B cell (primary cell): ENCODE measurements around the gene ANKRD24. TPM values are rescaled to one million over a fixed set of nuclear protein-coding genes. Genes with fewer than 3 reads are reported as not detected.
"Not testable (repeated sequence)": the region's sequence is repeated elsewhere in the genome, so short reads cannot be mapped to it uniquely, and the experiment has no call there.

Source experiments
- ATAC-seq: fragments of 200-7000 bp; cut with Tn5 transposase; one replicate; pipeline ENCODE4 v1.10.0; 2021; ENCODE audit warnings: low read depth, mild to moderate bottlenecking, moderate number of reproducible peaks, moderate library complexity
- CTCF ChIA-PET: fragments of 350-600 bp; sonication (Branson Sonifier 250); formaldehyde crosslinking; loops from one replicate; lab custom pipeline; 2021; ENCODE audit warnings: antibody characterized with exemption, inconsistent platforms; lab: Charles Lee
- POLR2A ChIA-PET: fragments of 350-600 bp; sonication (Branson Sonifier 250); formaldehyde crosslinking; loops from one replicate; lab custom pipeline; 2021; ENCODE audit warnings: antibody characterized with exemption; lab: Charles Lee
- DNase-seq: peaks from one replicate; pipeline ENCODE4 v3.0.0; 2013
- H2AFZ ChIP-seq: 2 replicates; pipeline ENCODE4 v1.6.1; 2012; ENCODE audit warnings: mild to moderate bottlenecking, low read depth, low read length; ENCODE audit not compliant: insufficient read depth, poor library complexity, severe bottlenecking
- H3K27ac ChIP-seq, 2 donors: 1 replicate in 1 of 2; 2 replicates in 1 of 2; pipeline ENCODE4 v1.5.1; 2012 to 2013; ENCODE audit warnings: low read length in 2 of 2, mild to moderate bottlenecking in 2 of 2, moderate library complexity in 1 of 2
- H3K27me3 ChIP-seq, 4 experiments: fragments of 200-600 bp in 1 of 4; sonication (generic) in 1 of 4; replicated peaks in 1 of 4; 1 replicate in 2 of 4; 2 replicates in 2 of 4; pipeline versions ENCODE4 v1.6.1 to v1.7.0; 2013 to 2016; ENCODE audit warnings: low read length in 3 of 4, mild to moderate bottlenecking in 2 of 4, mixed read lengths in 1 of 4, moderate library complexity in 1 of 4; ENCODE audit not compliant: insufficient read depth in 4 of 4, control insufficient read depth in 3 of 4; ENCODE audit errors: control extremely low read depth in 1 of 4
- H3K36me3 ChIP-seq, 2 experiments: replicated peaks in 1 of 2; 1 replicate in 1 of 2; 2 replicates in 1 of 2; pipeline versions ENCODE4 v1.6.1 to v1.7.1; 2013; ENCODE audit warnings: low read length in 1 of 2; ENCODE audit not compliant: insufficient read depth in 2 of 2, control insufficient read depth in 1 of 2; ENCODE audit errors: control extremely low read depth in 1 of 2, extremely low read depth in 1 of 2
- H3K4me1 ChIP-seq, 2 donors: fragments of 200-600 bp in 1 of 2; sonication (generic) in 1 of 2; 1 replicate in 1 of 2; 2 replicates in 1 of 2; pipeline versions ENCODE4 v1.5.1 to v1.6.1; 2013 to 2017; ENCODE audit warnings: low read length in 2 of 2; ENCODE audit not compliant: control insufficient read depth in 2 of 2, insufficient read depth in 2 of 2
- H3K4me2 ChIP-seq: replicated peaks from 2 replicates; pipeline ENCODE3; 2012; ENCODE audit warnings: mild to moderate bottlenecking, low read depth, low read length; ENCODE audit not compliant: poor library complexity, severe bottlenecking
- H3K4me3 ChIP-seq, 5 experiments: fragments of 200-600 bp in 1 of 5; sonication (generic) in 1 of 5; 1 replicate in 3 of 5; 2 replicates in 2 of 5; pipeline versions ENCODE4 v1.5.1 to v1.7.0; 2011 to 2016; ENCODE audit warnings: low read length in 4 of 5, mild to moderate bottlenecking in 4 of 5, low read depth in 2 of 5, control low read depth in 1 of 5, moderate library complexity in 1 of 5; ENCODE audit not compliant: insufficient read depth in 1 of 5; ENCODE audit errors: control extremely low read depth in 1 of 5, extremely low read depth in 1 of 5
- H3K79me2 ChIP-seq: fragments of 200-600 bp; sonication (generic); one replicate; pipeline ENCODE4 v1.6.0; 2016; ENCODE audit warnings: low read length; ENCODE audit not compliant: control insufficient read depth, insufficient read depth
- H3K9ac ChIP-seq: fragments of 200-600 bp; sonication (generic); 2 replicates; pipeline ENCODE4 v1.6.1; 2017; ENCODE audit warnings: mild to moderate bottlenecking, low read length, moderate library complexity
- H3K9me3 ChIP-seq, 3 donors: one replicate each; pipeline versions ENCODE4 v1.6.1 to v1.7.1; 2013; ENCODE audit warnings: low read length in 2 of 3; ENCODE audit not compliant: control insufficient read depth in 2 of 3, insufficient read depth in 1 of 3; ENCODE audit errors: control extremely low read depth in 1 of 3
- H4K20me1 ChIP-seq: 2 replicates; pipeline ENCODE4 v1.6.0; 2012; ENCODE audit warnings: mild to moderate bottlenecking, low read length; ENCODE audit not compliant: insufficient read depth, control insufficient read depth, poor library complexity, severe bottlenecking
- H3K27ac Mint-ChIP-seq: one replicate; pipeline ENCODE4 v1.8.0; 2021; ENCODE audit warnings: mixed read lengths
- H3K27me3 Mint-ChIP-seq: one replicate; pipeline ENCODE4 v1.8.0; 2021; ENCODE audit warnings: mixed read lengths
- H3K4me1 Mint-ChIP-seq: one replicate; pipeline ENCODE4 v1.8.0; 2021; ENCODE audit warnings: mixed read lengths
- H3K4me3 Mint-ChIP-seq: one replicate; pipeline ENCODE4 v1.8.0; 2021; ENCODE audit warnings: mixed read lengths
- H3K9me3 Mint-ChIP-seq: one replicate; pipeline ENCODE4 v1.8.0; 2022; ENCODE audit warnings: mixed read lengths; ENCODE audit not compliant: insufficient read depth
- EZH2 ChIP-seq: IDR thresholded peaks from 2 replicates; pipeline ENCODE4 v1.6.1; 2012; ENCODE audit warnings: borderline replicate concordance, low read depth, mild to moderate bottlenecking, moderate library complexity, low read length; ENCODE audit not compliant: insufficient read depth, poor library complexity, severe bottlenecking
- WGBS: methylation state at CpG from one replicate; pipeline ENCODE4 v1.1.5; 2013; ENCODE audit warnings: missing lambda C conversion rate; ENCODE audit not compliant: insufficient coverage; 5-methylcytosine and 5-hydroxymethylcytosine counted together
- intact Hi-C: fragments of 100-400 bp; cut with micrococcal nuclease; formaldehyde crosslinking; loops from one replicate; pipeline ENCODE4 v1.10.0; 2022
- polyA plus RNA-seq: library from polyadenylated mRNA; depleted of rRNA; stranded (reverse); fragments of >200 nt; gene quantifications from 2 replicates; pipeline ENCODE4 v1.2.3, GENCODE V29; 2012
- total RNA-seq, 2 donors: library from RNA; stranded (reverse); fragments of 120-200 nt in 1 of 2; gene quantifications; 1 replicate in 1 of 2; 2 replicates in 1 of 2; pipeline versions ENCODE4 v1.2.3 to v1.2.4, GENCODE V29; 2013 to 2022
- TF ChIP-seq, protein P1 (sequence below): fragments of 200-600 bp; IDR thresholded peaks from one replicate; pipeline ENCODE4 v1.8.0; 2022; ENCODE audit warnings: antibody characterized with exemption, mild to moderate bottlenecking

The ANKRD24 gene
- total and polyA plus RNA-seq, 2 donors (not counting 1 experiment from before 2014, with no cell fraction given): 0.37 to 1.5 TPM

GRCh38 chr19:4234142-4234861, 51.8 kb downstream of the ANKRD24 start:
- Histone ChIP-seq H2AFZ (no peak overlapping the region), H3K36me3 (no peaks in the 10 kb centered on the region), H4K20me1 (no peaks in the 10 kb centered on the region), H3K9ac (no peak overlapping the region), H3K4me1 (peaks cover 10 to 16% of the 10 kb centered on the region in 2 donors), H3K9me3 (no peaks in the 10 kb centered on the region), H3K4me2 (no peak overlapping the region), H3K27me3 (no peaks in the 10 kb centered on the region), H3K79me2 (no peaks in the 10 kb centered on the region), H3K27ac (no peak overlapping the region), H3K4me3 (no peak overlapping the region)
- Mint-ChIP-seq H3K9me3 (no peaks in the 10 kb centered on the region), H3K27me3 (no peaks in the 10 kb centered on the region), H3K4me1 (peaks cover 5% of the 10 kb centered on the region), H3K4me3 (no peak overlapping the region), H3K27ac (no peak overlapping the region)
- TF ChIP-seq EZH2: no peak
- TF ChIP-seq, protein P1, sequence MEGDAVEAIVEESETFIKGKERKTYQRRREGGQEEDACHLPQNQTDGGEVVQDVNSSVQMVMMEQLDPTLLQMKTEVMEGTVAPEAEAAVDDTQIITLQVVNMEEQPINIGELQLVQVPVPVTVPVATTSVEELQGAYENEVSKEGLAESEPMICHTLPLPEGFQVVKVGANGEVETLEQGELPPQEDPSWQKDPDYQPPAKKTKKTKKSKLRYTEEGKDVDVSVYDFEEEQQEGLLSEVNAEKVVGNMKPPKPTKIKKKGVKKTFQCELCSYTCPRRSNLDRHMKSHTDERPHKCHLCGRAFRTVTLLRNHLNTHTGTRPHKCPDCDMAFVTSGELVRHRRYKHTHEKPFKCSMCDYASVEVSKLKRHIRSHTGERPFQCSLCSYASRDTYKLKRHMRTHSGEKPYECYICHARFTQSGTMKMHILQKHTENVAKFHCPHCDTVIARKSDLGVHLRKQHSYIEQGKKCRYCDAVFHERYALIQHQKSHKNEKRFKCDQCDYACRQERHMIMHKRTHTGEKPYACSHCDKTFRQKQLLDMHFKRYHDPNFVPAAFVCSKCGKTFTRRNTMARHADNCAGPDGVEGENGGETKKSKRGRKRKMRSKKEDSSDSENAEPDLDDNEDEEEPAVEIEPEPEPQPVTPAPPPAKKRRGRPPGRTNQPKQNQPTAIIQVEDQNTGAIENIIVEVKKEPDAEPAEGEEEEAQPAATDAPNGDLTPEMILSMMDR: no peak
- no peak for DNase-seq
- CTCF ChIA-PET: interaction anchor here (1.6 to 1.7 kb wide), 2 partner anchors 291 to 412 kb away, joined by 5 read pairs; no protein-coding TSS in a partner anchor
- POLR2A ChIA-PET: interaction anchor here (1.0 kb wide), 1 partner anchor 471 kb away, joined by 3 read pairs; the partner anchor contains the start of gene MRPL54
- intact Hi-C loops: no loop called here
- no peak for ATAC-seq
- 85% methylated on average over 12 of the region's 21 CpGs for WGBS

DNA sequence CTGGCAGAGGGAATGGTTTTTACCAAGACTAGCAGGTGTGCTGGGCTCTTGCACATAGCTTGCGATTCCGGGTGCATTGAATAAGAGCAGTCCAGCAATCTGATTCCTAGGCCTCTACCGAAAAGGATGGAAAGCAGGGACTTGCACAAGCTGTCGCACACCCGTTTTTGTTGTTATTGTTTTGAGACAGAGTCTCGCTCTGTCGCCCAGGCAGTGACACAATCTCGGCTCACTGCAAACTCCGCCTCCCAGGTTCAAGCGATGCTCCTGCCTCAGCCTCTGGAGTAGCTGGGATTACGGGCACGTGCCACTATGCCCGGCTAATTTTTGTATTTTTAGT, 52.3 kb downstream of the ANKRD24 start:
- Histone ChIP-seq H3K9me3 (no peaks in the 10 kb centered on the region), H3K4me2 (no peak overlapping the region), H3K9ac (no peak overlapping the region), H4K20me1 (no peaks in the 10 kb centered on the region), H3K27me3 (no peaks in the 10 kb centered on the region), H3K79me2 (no peaks in the 10 kb centered on the region), H3K4me1 (peaks cover 4 to 10% of the 10 kb centered on the region in 2 donors), H2AFZ (no peak overlapping the region), H3K4me3 (no peak overlapping the region), H3K27ac (no peak overlapping the region), H3K36me3 (no peaks in the 10 kb centered on the region)
- 93% methylated on average over 10 of the region's 13 CpGs for WGBS
- peaks cover 5% of the 10 kb centered on the region for H3K4me1 Mint-ChIP-seq
- no peaks in the 10 kb centered on the region for H3K27me3 Mint-ChIP-seq
- POLR2A ChIA-PET: no interaction called here
- H3K27ac Mint-ChIP-seq: no peak overlapping the region
- CTCF ChIA-PET: interaction anchor here (1.6 to 1.7 kb wide), 2 partner anchors 290 to 413 kb away, joined by 5 read pairs; no protein-coding TSS in a partner anchor
- intact Hi-C loops: no loop called here
- no peak for DNase-seq
- no peak for ATAC-seq
- no peak overlapping the region for H3K4me3 Mint-ChIP-seq
- H3K9me3 Mint-ChIP-seq: no peaks in the 10 kb centered on the region
- TF ChIP-seq, protein P1: no peak
- TF ChIP-seq EZH2: no peak

DNA sequence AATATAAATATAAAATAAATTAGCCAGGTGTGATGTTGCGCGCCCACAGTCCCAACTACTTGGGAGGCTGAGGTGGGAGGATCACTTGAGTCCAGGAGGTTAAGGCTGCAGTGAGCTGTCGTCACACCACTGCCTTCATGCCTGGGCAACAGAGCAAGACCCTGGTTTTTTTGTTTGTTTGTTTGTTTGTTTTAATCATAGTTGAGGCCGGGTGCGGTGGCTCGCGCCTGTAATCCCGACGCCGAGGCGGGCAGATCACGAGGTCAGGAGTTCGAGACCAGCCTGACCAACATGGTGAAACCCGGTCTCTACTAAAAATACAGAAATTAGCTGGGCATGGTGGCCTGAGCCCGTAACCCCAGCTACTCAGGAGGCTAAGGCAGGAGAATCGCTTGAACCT, 55.0 kb downstream of the ANKRD24 start:
- 86% methylated on average over 13 of the region's 16 CpGs for WGBS
- POLR2A ChIA-PET, intact Hi-C loops, H3K27ac ChIP-seq, H3K79me2 ChIP-seq, H3K4me2 ChIP-seq, H3K9ac ChIP-seq, H3K4me1 ChIP-seq, H3K27me3 ChIP-seq, H3K4me3 ChIP-seq, ATAC-seq, CTCF ChIA-PET, H4K20me1 ChIP-seq, H3K27me3 Mint-ChIP-seq, H3K4me3 Mint-ChIP-seq, H3K9me3 Mint-ChIP-seq, DNase-seq, H3K36me3 ChIP-seq, H3K4me1 Mint-ChIP-seq, H3K27ac Mint-ChIP-seq, H2AFZ ChIP-seq: not testable (repeated sequence)
- peaks cover 0 to 11% (median 6%) of the 10 kb centered on the region in 3 donors for H3K9me3 ChIP-seq
